ENCODE data around the gene RAI1.
A peak's percentile ranks its signal among the peaks of the same experiment; 100 is the strongest.

The RAI1 gene

DNA sequence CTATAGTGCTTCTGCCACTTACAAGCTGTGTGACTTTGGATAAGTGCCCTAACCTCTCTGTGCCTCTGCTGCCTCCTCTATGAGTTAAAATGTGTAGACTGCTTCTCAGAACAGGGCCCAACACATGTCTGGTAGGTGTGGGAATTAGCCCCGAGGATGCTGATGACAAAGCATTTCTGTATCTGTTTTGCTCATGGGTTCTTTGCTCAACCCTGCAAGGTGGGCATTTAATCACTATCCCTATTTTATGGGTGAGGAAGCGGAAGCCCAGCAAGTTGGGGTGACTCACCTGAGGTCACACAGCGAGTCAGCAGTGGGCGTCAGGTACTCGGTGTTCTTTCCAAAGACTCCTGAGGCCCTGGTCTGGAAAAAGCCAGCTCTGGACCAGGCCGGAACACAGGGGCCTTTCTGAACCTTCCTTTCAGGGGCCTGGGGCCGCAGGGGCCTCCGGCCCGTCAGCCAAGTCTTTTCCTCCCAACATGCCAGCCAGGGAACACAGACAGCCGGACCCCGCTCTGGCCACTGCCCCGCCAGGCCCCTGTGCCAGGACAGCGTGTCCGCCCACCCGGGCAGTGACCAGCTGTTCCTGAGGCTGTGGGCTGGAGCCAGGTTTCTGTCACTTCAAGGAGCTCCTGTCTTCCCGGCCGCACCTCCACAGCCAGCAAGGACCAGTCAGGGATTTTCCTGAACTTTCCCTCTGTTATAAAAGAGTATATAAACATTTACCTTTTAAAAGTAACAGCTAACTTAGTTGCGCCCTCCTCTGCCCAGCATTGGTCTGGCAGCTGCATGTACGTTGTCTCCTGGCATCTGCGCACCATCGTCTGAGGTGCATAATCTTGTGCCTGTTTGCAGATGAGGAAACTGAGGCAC is 93.0 kb downstream of the RAI1 start:
- WGBS, 2 experiments (ENCODE audit: insufficient coverage in 2 of 2), result 93 to 94% methylated on average over 14 to 16 of the region's 21 CpGs
- peak overlapping the region; percentile 36 for H3K27ac ChIP-seq (ENCODE audit: low read depth, low read length, severe bottlenecking)
- H3K36me3 ChIP-seq (ENCODE audit: control insufficient read depth, insufficient read depth, low read length), result peaks cover 5% of the 10 kb centered on the region
- H3K4me3 ChIP-seq (ENCODE audit: extremely low read depth, insufficient read depth, low read length, poor library complexity, severe bottlenecking), result no peak overlapping the region
- peaks cover 10% of the 10 kb centered on the region for H3K4me1 ChIP-seq (ENCODE audit: control insufficient read depth, insufficient read depth, low read length, poor library complexity, severe bottlenecking)
- no peaks in the 10 kb centered on the region for H3K9me3 ChIP-seq (ENCODE audit: control insufficient read depth, low read length)

DNA sequence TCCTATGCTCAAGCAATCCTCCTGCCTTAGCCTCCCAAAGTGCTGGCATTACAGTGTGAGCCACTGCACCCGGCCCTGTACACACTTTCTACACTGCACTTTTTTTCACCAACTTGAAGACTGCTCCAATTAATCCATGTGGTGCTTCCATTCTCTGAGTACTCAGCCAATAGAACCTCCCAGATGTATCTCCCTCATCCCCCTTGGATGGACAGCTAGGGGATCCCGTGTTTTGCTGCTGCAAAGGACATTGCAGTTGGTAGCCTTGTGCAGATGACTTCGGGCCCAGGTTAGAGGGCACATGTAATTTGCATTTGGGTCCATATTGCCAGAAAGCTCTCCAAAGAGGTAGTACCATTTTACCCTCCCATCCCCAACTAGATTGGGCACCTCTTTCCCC is 95.6 kb downstream of the RAI1 start:
- H3K4me1 ChIP-seq (ENCODE audit: control insufficient read depth, insufficient read depth, low read length, poor library complexity, severe bottlenecking), result peaks cover 30% of the 10 kb centered on the region
- 91 to 97% methylated on average over 3 of the region's 3 CpGs for WGBS, 2 experiments (ENCODE audit: insufficient coverage in 2 of 2)
- no peak overlapping the region for H3K27ac ChIP-seq (ENCODE audit: low read depth, low read length, severe bottlenecking)
- H3K36me3 ChIP-seq (ENCODE audit: control insufficient read depth, insufficient read depth, low read length), result peaks cover 5% of the 10 kb centered on the region
- no peaks in the 10 kb centered on the region for H3K9me3 ChIP-seq (ENCODE audit: control insufficient read depth, low read length)
- H3K4me3 ChIP-seq (ENCODE audit: extremely low read depth, insufficient read depth, low read length, poor library complexity, severe bottlenecking), result no peak overlapping the region

DNA sequence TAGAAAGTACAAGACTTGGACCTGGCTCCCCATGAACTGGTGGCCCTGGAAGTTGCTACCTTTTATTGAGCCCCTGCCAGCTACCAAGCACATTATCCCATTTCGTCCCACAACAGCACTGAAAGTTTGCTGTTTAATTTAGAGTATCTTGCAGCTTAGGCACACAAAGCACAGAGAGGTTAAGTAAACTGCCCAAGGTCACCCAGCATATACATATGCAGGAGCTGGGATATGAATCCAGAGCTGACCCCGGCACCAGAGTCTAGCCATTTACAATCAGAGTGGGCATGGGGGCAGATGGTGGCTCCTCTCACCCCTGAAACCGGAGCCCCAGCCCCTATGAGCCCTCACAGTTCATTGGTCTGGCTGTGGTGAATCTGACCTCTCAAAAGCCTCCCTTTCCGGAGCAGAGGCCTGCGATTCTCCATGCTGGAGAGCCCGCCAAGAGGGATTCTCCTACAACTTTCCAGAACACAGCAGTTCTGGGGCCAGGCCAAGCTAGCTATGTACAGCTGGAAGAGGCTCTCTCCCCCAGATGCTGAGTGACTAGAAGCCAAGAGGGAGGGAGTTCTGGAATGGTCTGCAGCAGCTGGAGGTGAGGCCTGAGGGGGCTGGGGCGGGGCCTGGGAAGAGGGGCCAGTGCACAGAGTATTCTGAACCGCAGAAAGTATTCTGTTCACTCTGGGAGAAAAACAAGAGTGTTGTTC is 97.2 kb downstream of the RAI1 start:
- WGBS, 2 experiments (ENCODE audit: insufficient coverage in 2 of 2), result 77 to 86% methylated on average over 5 to 7 of the region's 8 CpGs

DNA sequence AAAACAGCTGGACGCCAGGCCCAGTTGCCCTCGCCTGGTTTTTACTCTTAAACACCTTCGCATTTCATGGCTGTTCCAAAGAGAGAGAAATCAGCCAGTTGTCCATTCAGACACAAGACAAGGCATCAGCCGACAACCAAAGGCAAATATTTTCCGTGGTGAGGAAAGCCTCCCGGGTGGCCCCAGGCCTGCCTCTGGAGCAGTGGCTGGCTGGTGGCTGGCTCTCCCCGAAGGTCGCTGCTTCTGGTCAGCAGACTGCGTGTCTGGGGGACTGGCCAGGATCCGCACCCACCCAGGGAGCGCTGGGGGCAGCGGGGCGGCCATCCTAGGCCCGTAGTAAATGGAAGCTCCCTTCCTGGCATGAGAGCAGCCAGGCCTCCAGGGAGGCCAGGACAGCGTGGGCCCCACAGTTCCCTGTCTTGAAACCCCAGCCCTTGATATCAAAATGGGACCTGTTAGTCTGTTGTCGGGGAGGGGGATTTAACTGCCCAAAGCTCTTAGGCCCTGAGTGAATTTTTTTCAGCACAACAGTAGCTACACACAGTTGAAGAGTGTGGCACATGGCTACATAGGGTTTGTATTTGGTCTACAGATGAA is 97.9 kb downstream of the RAI1 start:
- 73 to 75% methylated on average over 15 to 16 of the region's 16 CpGs for WGBS, 2 experiments (ENCODE audit: insufficient coverage in 2 of 2)
- H3K27ac ChIP-seq (ENCODE audit: low read depth, low read length, severe bottlenecking), result peak overlapping the region; percentile 76
- H3K36me3 ChIP-seq (ENCODE audit: control insufficient read depth, insufficient read depth, low read length), result peaks cover 3% of the 10 kb centered on the region
- peaks cover 40% of the 10 kb centered on the region for H3K4me1 ChIP-seq (ENCODE audit: control insufficient read depth, insufficient read depth, low read length, poor library complexity, severe bottlenecking)
- no peaks in the 10 kb centered on the region for H3K9me3 ChIP-seq (ENCODE audit: control insufficient read depth, low read length)
- H3K4me3 ChIP-seq (ENCODE audit: extremely low read depth, insufficient read depth, low read length, poor library complexity, severe bottlenecking), result no peak overlapping the region

More for the DNA sequence above, 97.2 kb downstream of the RAI1 start:
- Histone ChIP-seq H3K27ac (ENCODE audit: low read depth, low read length, severe bottlenecking) (peak overlapping the region; percentile 76), H3K36me3 (ENCODE audit: control insufficient read depth, insufficient read depth, low read length) (peaks cover 5% of the 10 kb centered on the region), H3K9me3 (ENCODE audit: control insufficient read depth, low read length) (no peaks in the 10 kb centered on the region), H3K4me3 (ENCODE audit: extremely low read depth, insufficient read depth, low read length, poor library complexity, severe bottlenecking) (no peak overlapping the region), H3K4me1 (ENCODE audit: control insufficient read depth, insufficient read depth, low read length, poor library complexity, severe bottlenecking) (peaks cover 33% of the 10 kb centered on the region)

DNA sequence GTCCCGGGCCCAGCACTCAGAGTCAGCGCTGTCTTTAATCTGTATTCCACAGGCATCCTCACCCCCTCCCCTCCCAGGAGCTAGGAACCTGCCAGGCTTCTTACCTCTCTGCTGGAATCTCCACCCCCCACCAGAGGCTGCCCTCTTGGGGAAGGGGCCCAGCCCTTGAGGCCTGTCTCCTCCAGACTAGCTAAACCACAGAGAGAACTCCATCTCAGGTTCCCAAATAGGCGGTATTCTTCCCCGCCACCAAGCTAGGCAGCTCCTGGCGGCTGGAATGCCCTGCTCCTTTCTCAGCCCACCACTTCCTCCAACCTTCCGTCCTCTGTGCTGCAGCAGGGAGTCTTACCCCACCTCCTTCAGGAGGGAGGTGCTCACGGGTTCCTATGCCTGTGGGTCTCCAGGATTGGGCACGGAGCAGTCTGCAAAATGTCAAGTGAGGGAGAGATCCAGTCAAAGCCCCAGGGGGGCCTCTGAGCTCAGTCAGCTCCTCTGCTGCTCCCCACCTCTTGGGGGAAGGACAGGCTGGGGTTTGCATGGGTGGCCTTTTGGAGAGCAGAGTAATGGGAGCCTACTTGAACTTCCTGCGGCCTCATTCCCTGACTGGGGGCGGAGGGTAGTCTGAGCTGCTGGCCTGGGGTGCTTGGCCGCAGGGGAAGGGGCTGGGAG is 99.8 kb downstream of the RAI1 start:
- peak overlapping the region; percentile 85 for H3K27ac ChIP-seq (ENCODE audit: low read depth, low read length, severe bottlenecking)

DNA sequence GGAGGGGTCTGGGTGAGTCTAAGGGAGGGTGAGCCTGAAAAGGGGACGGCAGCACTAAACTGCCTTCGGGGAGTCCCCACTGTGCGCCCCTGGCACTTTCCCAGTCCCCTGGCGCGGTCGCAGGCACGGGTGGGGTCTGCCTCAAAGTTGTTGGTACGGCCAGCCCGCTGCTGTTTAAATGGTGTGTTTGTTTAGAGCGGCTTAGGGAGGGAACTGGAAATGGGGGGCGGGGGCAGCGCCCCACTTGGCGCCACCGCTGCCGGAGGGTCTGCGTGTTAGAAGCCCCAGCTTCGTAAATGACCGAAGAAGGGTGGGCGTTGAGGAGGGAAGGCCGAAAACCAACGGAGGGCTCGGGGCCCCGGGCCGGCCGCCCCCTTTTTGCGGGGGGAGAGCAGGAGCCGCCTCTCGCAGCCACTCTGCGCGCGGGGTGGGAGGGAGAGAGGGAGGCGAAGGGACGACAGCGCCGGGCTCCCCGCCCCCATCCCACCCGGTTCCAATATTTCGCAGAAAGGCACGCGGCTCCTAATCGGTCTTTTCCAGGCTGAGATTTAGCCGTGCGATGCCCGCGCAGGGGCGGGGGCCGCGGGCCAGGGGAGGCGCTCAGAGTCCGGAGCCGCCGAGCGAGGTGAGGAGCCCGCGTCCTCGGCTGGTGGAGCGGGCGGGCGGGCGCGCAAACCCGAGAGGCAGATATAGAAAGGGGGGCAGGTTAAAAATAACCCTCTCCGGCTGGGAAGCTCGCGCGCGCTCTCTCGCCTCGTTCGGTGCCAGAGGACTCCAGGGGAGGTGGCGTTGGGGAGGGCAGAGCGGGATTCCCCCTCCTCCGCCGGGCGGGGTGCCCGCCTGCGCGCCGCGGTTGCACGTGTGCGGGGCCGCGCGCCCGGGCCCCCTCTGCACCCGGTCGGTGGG is 100.6 kb downstream of the RAI1 start:
- H3K4me1 ChIP-seq (ENCODE audit: control insufficient read depth, insufficient read depth, low read length, poor library complexity, severe bottlenecking), result peaks cover 61% of the 10 kb centered on the region
- H3K36me3 ChIP-seq (ENCODE audit: control insufficient read depth, insufficient read depth, low read length), result no peaks in the 10 kb centered on the region
- H3K27ac ChIP-seq (ENCODE audit: low read depth, low read length, severe bottlenecking), result peak overlapping the region; percentile 85
- WGBS, 2 experiments (ENCODE audit: insufficient coverage in 2 of 2), result 1 to 2% methylated on average over 44 to 52 of the region's 88 CpGs
- H3K9me3 ChIP-seq (ENCODE audit: control insufficient read depth, low read length), result no peaks in the 10 kb centered on the region
- H3K4me3 ChIP-seq (ENCODE audit: extremely low read depth, insufficient read depth, low read length, poor library complexity, severe bottlenecking), result peak overlapping the region; percentile 48

More for the DNA sequence above, 99.8 kb downstream of the RAI1 start:
- WGBS, 2 experiments (ENCODE audit: insufficient coverage in 2 of 2), result 4% methylated on average over 7 to 10 of the region's 11 CpGs
- Histone ChIP-seq H3K4me3 (ENCODE audit: extremely low read depth, insufficient read depth, low read length, poor library complexity, severe bottlenecking) (peak overlapping the region; percentile 48), H3K4me1 (ENCODE audit: control insufficient read depth, insufficient read depth, low read length, poor library complexity, severe bottlenecking) (peaks cover 58% of the 10 kb centered on the region), H3K9me3 (ENCODE audit: control insufficient read depth, low read length) (no peaks in the 10 kb centered on the region), H3K36me3 (ENCODE audit: control insufficient read depth, insufficient read depth, low read length) (no peaks in the 10 kb centered on the region)

DNA sequence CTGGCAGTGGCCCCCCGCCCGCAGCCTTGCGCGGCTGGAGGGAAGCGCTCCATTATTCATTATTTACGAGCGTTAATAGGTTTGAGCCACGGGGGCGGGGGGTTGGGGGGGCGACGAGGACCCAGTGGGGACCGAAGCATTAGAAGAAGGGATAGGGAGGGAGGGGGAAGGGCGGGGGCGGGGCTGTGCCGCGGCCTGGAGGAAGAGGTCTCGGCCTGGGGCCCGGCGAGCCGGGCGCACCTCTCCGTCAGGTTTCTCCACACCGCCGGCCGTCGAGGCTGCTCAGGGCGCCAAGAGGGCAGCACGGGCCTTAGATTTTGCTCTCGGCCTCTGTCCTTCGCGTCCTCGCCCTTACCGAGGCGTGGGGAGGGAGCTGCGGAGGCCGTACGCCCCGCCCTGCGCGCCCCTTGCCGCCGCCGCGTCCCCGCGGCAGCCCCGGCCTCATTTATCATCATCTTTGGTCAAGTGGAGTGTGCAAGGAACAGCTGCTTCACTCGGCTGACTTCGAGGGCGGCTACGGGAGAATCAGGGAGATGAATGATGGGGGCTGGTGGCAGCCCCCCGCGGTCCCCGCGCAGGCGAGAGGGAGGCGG is 101.4 kb downstream of the RAI1 start:
- Histone ChIP-seq H3K9me3 (ENCODE audit: control insufficient read depth, low read length) (no peaks in the 10 kb centered on the region), H3K36me3 (ENCODE audit: control insufficient read depth, insufficient read depth, low read length) (no peaks in the 10 kb centered on the region), H3K4me1 (ENCODE audit: control insufficient read depth, insufficient read depth, low read length, poor library complexity, severe bottlenecking) (peaks cover 61% of the 10 kb centered on the region), H3K27ac (ENCODE audit: low read depth, low read length, severe bottlenecking) (no peak overlapping the region), H3K4me3 (ENCODE audit: extremely low read depth, insufficient read depth, low read length, poor library complexity, severe bottlenecking) (peak overlapping the region; percentile 48)
- 0 to 1% methylated on average over 28 to 30 of the region's 57 CpGs for WGBS, 2 experiments (ENCODE audit: insufficient coverage in 2 of 2)

DNA sequence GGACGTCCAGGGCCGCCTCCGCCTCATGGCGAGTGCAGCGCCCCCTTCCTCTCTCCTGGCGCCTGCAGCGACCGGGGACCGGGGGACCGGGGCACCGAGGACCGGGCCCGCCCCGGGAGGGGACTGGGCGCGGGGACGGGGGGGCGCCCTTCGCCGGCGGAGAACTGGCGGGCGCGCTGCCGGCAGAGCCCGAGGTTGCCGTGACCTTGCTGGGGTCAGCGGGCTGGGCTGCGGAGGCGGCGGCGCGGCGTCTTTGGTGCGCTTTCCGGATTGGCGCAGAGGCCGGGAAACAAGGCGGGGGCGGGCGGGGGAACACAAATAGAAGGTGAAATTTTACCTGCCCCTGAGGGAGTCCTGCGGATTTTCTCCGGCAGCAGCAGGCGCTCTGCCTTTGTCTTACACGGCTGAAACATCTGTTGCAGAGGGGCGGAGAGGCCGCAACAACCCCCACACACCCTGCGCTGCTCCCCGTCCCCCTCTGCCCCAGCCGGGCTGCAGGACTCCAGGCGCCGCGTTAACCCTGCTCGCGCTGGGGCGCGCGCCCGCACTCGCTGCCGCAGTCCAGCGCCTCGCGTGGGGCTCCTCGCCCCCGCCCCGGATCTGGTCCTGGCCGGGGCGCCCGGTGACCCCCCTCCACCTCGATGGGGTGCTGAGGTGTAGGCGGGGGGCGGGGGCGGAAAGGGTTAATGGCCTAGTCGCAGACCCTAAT is 102.0 kb downstream of the RAI1 start:
- Histone ChIP-seq H3K4me3 (ENCODE audit: extremely low read depth, insufficient read depth, low read length, poor library complexity, severe bottlenecking) (peak overlapping the region; percentile 48), H3K27ac (ENCODE audit: low read depth, low read length, severe bottlenecking) (peak overlapping the region; percentile 41), H3K4me1 (ENCODE audit: control insufficient read depth, insufficient read depth, low read length, poor library complexity, severe bottlenecking) (peaks cover 61% of the 10 kb centered on the region), H3K36me3 (ENCODE audit: control insufficient read depth, insufficient read depth, low read length) (no peaks in the 10 kb centered on the region), H3K9me3 (ENCODE audit: control insufficient read depth, low read length) (no peaks in the 10 kb centered on the region)
- WGBS, 2 experiments (ENCODE audit: insufficient coverage in 2 of 2), result 0% methylated on average over 30 to 65 of the region's 75 CpGs
